Stimulated activated naive CD4-positive, alpha-beta T cell treated with Interleukin-2 at 50 U/mL for 16 hours (primary cell): ENCODE results near the gene NPHP1.
A peak's percentile ranks its signal among the peaks of the same experiment; 100 is the strongest.
"Not testable (repeated sequence)": the region's sequence is repeated elsewhere in the genome, so short reads cannot be mapped to it uniquely, and the experiment has no call there.

Experiments used
- DNase-seq: peaks from one replicate; lab custom pipeline; 2025; lab: John Stamatoyannopoulos, UW

NPHP1 gene

GRCh38 chr2:110197452-110197851 lies 7.4 kb downstream of the NPHP1 start:
- no peak for DNase-seq

- not testable (repeated sequence) for DNase-seq
These were observed 14.6 kb downstream of the NPHP1 start for GRCh38 chr2:110190169-110190568.

GRCh38 chr2:110182449-110182848 lies 22.4 kb downstream of the NPHP1 start:
- DNase-seq = no peak

GRCh38 chr2:110180036-110180435 lies 24.8 kb downstream of the NPHP1 start:
- DNase-seq = no peak

- DNase-seq = no peak
These were observed 31.3 kb downstream of the NPHP1 start for GRCh38 chr2:110173523-110173922.

- DNase-seq = no peak
These were observed 32.3 kb downstream of the NPHP1 start for GRCh38 chr2:110172506-110172905.

GRCh38 chr2:110170102-110170501 lies 34.7 kb downstream of the NPHP1 start:
- DNase-seq = no peak

GRCh38 chr2:110167326-110168000 lies 37.4 kb downstream of the NPHP1 start:
- no peak for DNase-seq

GRCh38 chr2:110166266-110166665 lies 38.5 kb downstream of the NPHP1 start:
- DNase-seq = no peak

GRCh38 chr2:110157153-110157793 lies 47.5 kb downstream of the NPHP1 start:
- DNase-seq = peak; percentile 1

GRCh38 chr2:110154828-110155227 lies 50.0 kb downstream of the NPHP1 start:
- not testable (repeated sequence) for DNase-seq

GRCh38 chr2:110154188-110154587 lies 50.6 kb downstream of the NPHP1 start:
- DNase-seq = not testable (repeated sequence)

- DNase-seq = no peak
These were observed 51.4 kb downstream of the NPHP1 start for GRCh38 chr2:110153416-110153815.

GRCh38 chr2:110152943-110153342 lies 51.9 kb downstream of the NPHP1 start:
- no peak for DNase-seq

- DNase-seq = no peak
These were observed 55.2 kb downstream of the NPHP1 start for GRCh38 chr2:110149330-110150220.

- no peak for DNase-seq
These were observed 57.9 kb downstream of the NPHP1 start for GRCh38 chr2:110146945-110147332.

- DNase-seq = no peak
These were observed 58.4 kb downstream of the NPHP1 start for GRCh38 chr2:110146183-110146944.

- no peak for DNase-seq
These were observed 60.8 kb downstream of the NPHP1 start for GRCh38 chr2:110143982-110144381.

- no peak for DNase-seq
These were observed 64.4 kb downstream of the NPHP1 start for GRCh38 chr2:110140401-110140800.

GRCh38 chr2:110134025-110134424 lies 70.8 kb downstream of the NPHP1 start:
- no peak for DNase-seq

- DNase-seq = no peak
These were observed 73.6 kb downstream of the NPHP1 start for GRCh38 chr2:110131166-110131565.

GRCh38 chr2:110130757-110131156 lies 74.1 kb downstream of the NPHP1 start:
- DNase-seq = no peak
